WTC11 (cell line): ENCODE results near the gene MGMT. TPM values are rescaled to one million over a fixed set of nuclear protein-coding genes. Genes with fewer than 3 reads are reported as not detected.

ENCODE experiments used
- ATAC-seq: fragments of 200-7000 bp; cut with Tn5 transposase; 2 replicates; pipeline ENCODE4 v1.10.0; 2021; ENCODE audit warnings: mild to moderate bottlenecking, moderate library complexity
- CTCF ChIA-PET: fragments of 300-600 bp; sonication (Branson Sonifier 250); formaldehyde crosslinking; loops from one replicate; lab custom pipeline; 2021; ENCODE audit warnings: antibody characterized with exemption; lab: Charles Lee
- POLR2A ChIA-PET: fragments of 350-600 bp; sonication (Branson Sonifier 250); formaldehyde crosslinking; loops from one replicate; lab custom pipeline; 2021; ENCODE audit warnings: antibody characterized with exemption; lab: Charles Lee
- DNase-seq: peaks from one replicate; pipeline ENCODE4 v3.0.0; 2021; ENCODE audit warnings: low spot score
- H3K27ac Mint-ChIP-seq: 2 replicates; pipeline ENCODE4 v1.8.0; 2021; ENCODE audit warnings: mixed read lengths
- H3K27me3 Mint-ChIP-seq: 2 replicates; pipeline ENCODE4 v1.8.0; 2021; ENCODE audit warnings: low read depth, mild to moderate bottlenecking, moderate library complexity, mixed read lengths
- H3K36me3 Mint-ChIP-seq: 2 replicates; pipeline ENCODE4 v1.8.0; 2021; ENCODE audit warnings: mixed read lengths
- H3K4me1 Mint-ChIP-seq: 2 replicates; pipeline ENCODE4 v1.8.0; 2022; ENCODE audit warnings: mixed read lengths
- H3K4me3 Mint-ChIP-seq: 2 replicates; pipeline ENCODE4 v1.8.0; 2021; ENCODE audit warnings: mild to moderate bottlenecking, moderate library complexity, mixed read lengths
- H3K9me3 Mint-ChIP-seq: 2 replicates; pipeline ENCODE4 v1.8.0; 2021; ENCODE audit warnings: mixed read lengths
- ATF1 ChIP-seq: sonication (generic); formaldehyde crosslinking; IDR thresholded peaks from 2 replicates; pipeline ENCODE4 v1.8.1; 2023; ENCODE audit warnings: mild to moderate bottlenecking, moderate library complexity, missing genetic modification reagents
- CREB1 ChIP-seq: sonication (generic); formaldehyde crosslinking; IDR thresholded peaks from 2 replicates; pipeline ENCODE4 v1.8.0; 2023; ENCODE audit warnings: mild to moderate bottlenecking, missing genetic modification reagents
- FOXJ3 ChIP-seq: sonication (generic); formaldehyde crosslinking; IDR thresholded peaks from 2 replicates; pipeline ENCODE4 v1.9.0; 2021; ENCODE audit warnings: missing genetic modification reagents, mild to moderate bottlenecking, borderline replicate concordance
- FOXK1 ChIP-seq: sonication (generic); formaldehyde crosslinking; IDR thresholded peaks from 2 replicates; pipeline ENCODE4 v1.8.0; 2022; ENCODE audit warnings: mild to moderate bottlenecking, moderate library complexity, missing genetic modification reagents
- MXD4 ChIP-seq: fragments of 250-450 bp; sonication (Bioruptor Pico); IDR thresholded peaks from 2 replicates; pipeline ENCODE4 v1.8.0; 2021; ENCODE audit warnings: mild to moderate bottlenecking, moderate library complexity, borderline replicate concordance
- NFE2L1 ChIP-seq: sonication (generic); formaldehyde crosslinking; IDR thresholded peaks from 2 replicates; pipeline ENCODE4 v1.8.1; 2023; ENCODE audit warnings: missing genetic modification reagents
- NR2C2 ChIP-seq: sonication (generic); formaldehyde crosslinking; IDR thresholded peaks from 2 replicates; pipeline ENCODE4 v1.8.0; 2022; ENCODE audit warnings: mild to moderate bottlenecking, missing genetic modification reagents
- RORB ChIP-seq: fragments of 250-450 bp; sonication (Bioruptor Pico); IDR thresholded peaks from 2 replicates; pipeline ENCODE4 v1.9.0; 2021; ENCODE audit warnings: mild to moderate bottlenecking
- TEAD4 ChIP-seq: sonication (generic); formaldehyde crosslinking; IDR thresholded peaks from 2 replicates; pipeline ENCODE4 v1.8.0; 2022; ENCODE audit warnings: mild to moderate bottlenecking, missing genetic modification reagents
- ZNF121 ChIP-seq: sonication (generic); formaldehyde crosslinking; IDR thresholded peaks from 2 replicates; pipeline ENCODE4 v1.8.0; 2023; ENCODE audit warnings: missing genetic modification reagents
- ZNF671 ChIP-seq: fragments of 250-450 bp; sonication (Bioruptor Pico); IDR thresholded peaks from 2 replicates; pipeline ENCODE4 v1.8.0; 2021; ENCODE audit warnings: mild to moderate bottlenecking
- total RNA-seq: library from RNA; stranded (reverse); gene quantifications from 3 replicates; pipeline ENCODE4 v1.2.3, GENCODE V29; 2021
- TF ChIP-seq, protein P1 (sequence below): fragments of 250-450 bp; sonication (Bioruptor Pico); IDR thresholded peaks from 2 replicates; pipeline ENCODE4 v1.8.0; 2021; ENCODE audit warnings: mild to moderate bottlenecking
- TF ChIP-seq, protein P2 (sequence below): sonication (generic); formaldehyde crosslinking; IDR thresholded peaks from 2 replicates; pipeline ENCODE4 v1.8.0; 2022; ENCODE audit warnings: mild to moderate bottlenecking, missing genetic modification reagents
- TF ChIP-seq, protein P3 (sequence below): sonication (generic); formaldehyde crosslinking; IDR thresholded peaks from 2 replicates; pipeline ENCODE4 v1.8.1; 2023; ENCODE audit warnings: mild to moderate bottlenecking, missing genetic modification reagents
- TF ChIP-seq, protein P4 (sequence below): sonication (generic); formaldehyde crosslinking; IDR thresholded peaks from 2 replicates; pipeline ENCODE4 v1.8.1; 2023; ENCODE audit warnings: mild to moderate bottlenecking, missing genetic modification reagents, borderline replicate concordance
- TF ChIP-seq, protein P5 (sequence below): sonication (generic); formaldehyde crosslinking; IDR thresholded peaks from 2 replicates; pipeline ENCODE4 v1.8.1; 2023; ENCODE audit warnings: mild to moderate bottlenecking, missing genetic modification reagents, moderate library complexity
- TF ChIP-seq, protein P6 (sequence below): sonication (generic); formaldehyde crosslinking; IDR thresholded peaks from 2 replicates; pipeline ENCODE4 v1.8.1; 2022; ENCODE audit warnings: mild to moderate bottlenecking, missing genetic modification reagents, moderate library complexity, borderline replicate concordance
- TF ChIP-seq, protein P7 (sequence below): sonication (generic); formaldehyde crosslinking; IDR thresholded peaks from 2 replicates; pipeline ENCODE4 v1.8.0; 2022; ENCODE audit warnings: missing genetic modification reagents

MGMT gene
- total RNA-seq, 1 experiment from 2014 or later = 11.8 TPM

DNA sequence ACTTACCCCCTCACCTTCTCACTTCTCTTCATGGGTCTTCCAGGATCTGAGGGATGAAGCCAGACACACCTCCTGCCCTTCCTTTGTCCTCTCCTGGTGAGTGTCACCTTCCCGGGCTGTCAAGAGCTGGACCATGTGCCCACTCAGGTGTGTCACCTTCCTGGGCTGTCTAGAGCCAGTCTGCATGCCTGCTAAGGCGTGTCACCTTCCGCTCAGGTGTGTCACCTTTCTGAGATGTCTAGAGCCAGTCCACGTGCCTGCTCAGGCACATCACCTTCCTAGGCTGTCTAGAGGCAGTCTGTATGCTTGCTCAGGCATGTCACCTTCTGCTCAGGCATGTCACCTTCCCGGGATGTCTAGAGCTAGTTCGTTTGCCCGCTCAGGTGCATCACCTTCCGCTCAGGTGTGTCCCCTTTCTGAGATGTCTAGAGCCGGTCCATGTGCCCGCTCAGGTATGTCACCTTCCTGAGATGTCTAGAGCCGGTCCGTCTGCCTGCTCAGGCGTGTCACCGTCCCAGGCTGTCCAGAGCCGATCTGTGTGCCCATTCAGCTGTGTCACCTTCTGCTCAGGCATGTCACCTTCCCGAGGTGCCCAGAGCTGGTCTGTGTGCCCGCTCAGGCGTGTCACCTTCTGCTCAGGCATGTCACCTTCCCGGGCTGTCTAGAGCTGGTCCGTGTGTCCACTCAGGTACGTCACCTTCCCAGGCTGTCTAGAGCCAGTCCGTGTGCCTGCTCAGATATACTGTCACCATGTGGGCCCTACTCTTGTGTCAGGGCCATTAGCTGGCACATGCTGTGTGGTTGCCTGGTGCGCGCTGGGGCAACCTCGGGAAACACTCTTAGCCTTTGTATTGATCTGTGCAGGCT is 251.7 kb downstream of the MGMT start (continued):
- TF ChIP-seq, protein P1, sequence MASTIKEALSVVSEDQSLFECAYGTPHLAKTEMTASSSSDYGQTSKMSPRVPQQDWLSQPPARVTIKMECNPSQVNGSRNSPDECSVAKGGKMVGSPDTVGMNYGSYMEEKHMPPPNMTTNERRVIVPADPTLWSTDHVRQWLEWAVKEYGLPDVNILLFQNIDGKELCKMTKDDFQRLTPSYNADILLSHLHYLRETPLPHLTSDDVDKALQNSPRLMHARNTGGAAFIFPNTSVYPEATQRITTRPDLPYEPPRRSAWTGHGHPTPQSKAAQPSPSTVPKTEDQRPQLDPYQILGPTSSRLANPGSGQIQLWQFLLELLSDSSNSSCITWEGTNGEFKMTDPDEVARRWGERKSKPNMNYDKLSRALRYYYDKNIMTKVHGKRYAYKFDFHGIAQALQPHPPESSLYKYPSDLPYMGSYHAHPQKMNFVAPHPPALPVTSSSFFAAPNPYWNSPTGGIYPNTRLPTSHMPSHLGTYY (CRISPR knock-in tag) = no peak

DNA sequence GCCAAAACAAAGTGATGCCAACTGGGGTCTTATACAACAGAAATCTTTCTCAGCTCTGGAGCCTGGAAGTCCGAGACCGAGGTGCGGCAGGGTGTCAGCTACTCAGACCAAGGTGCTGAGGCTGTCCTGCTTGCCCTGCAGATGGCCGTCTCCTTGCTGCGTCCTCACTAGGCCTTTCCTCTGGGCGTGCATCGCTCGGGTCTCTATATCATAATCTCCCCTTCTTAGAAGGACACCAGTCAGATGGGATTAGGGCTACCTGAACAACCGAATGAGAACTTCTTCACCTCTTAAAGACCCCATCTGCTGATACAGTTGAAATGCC is 252.3 kb downstream of the MGMT start:
- H3K27ac Mint-ChIP-seq = no peak overlapping the region; the same call in 1 of the 2 replicates
- TF ChIP-seq RORB (no peak), CREB1 (CRISPR knock-in tag) (no peak), FOXJ3 (no peak), ZNF121 (no peak), FOXK1 (no peak), NFE2L1 (CRISPR knock-in tag) (no peak), TEAD4 (CRISPR knock-in tag) (no peak), MXD4 (no peak), ZNF671 (CRISPR knock-in tag) (no peak), ATF1 (no peak), NR2C2 (CRISPR knock-in tag) (no peak)
- TF ChIP-seq, protein P2, sequence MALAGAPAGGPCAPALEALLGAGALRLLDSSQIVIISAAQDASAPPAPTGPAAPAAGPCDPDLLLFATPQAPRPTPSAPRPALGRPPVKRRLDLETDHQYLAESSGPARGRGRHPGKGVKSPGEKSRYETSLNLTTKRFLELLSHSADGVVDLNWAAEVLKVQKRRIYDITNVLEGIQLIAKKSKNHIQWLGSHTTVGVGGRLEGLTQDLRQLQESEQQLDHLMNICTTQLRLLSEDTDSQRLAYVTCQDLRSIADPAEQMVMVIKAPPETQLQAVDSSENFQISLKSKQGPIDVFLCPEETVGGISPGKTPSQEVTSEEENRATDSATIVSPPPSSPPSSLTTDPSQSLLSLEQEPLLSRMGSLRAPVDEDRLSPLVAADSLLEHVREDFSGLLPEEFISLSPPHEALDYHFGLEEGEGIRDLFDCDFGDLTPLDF (CRISPR knock-in tag) = no peak
- TF ChIP-seq, protein P3, sequence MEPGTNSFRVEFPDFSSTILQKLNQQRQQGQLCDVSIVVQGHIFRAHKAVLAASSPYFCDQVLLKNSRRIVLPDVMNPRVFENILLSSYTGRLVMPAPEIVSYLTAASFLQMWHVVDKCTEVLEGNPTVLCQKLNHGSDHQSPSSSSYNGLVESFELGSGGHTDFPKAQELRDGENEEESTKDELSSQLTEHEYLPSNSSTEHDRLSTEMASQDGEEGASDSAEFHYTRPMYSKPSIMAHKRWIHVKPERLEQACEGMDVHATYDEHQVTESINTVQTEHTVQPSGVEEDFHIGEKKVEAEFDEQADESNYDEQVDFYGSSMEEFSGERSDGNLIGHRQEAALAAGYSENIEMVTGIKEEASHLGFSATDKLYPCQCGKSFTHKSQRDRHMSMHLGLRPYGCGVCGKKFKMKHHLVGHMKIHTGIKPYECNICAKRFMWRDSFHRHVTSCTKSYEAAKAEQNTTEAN (CRISPR knock-in tag) = no peak
- TF ChIP-seq, protein P4, sequence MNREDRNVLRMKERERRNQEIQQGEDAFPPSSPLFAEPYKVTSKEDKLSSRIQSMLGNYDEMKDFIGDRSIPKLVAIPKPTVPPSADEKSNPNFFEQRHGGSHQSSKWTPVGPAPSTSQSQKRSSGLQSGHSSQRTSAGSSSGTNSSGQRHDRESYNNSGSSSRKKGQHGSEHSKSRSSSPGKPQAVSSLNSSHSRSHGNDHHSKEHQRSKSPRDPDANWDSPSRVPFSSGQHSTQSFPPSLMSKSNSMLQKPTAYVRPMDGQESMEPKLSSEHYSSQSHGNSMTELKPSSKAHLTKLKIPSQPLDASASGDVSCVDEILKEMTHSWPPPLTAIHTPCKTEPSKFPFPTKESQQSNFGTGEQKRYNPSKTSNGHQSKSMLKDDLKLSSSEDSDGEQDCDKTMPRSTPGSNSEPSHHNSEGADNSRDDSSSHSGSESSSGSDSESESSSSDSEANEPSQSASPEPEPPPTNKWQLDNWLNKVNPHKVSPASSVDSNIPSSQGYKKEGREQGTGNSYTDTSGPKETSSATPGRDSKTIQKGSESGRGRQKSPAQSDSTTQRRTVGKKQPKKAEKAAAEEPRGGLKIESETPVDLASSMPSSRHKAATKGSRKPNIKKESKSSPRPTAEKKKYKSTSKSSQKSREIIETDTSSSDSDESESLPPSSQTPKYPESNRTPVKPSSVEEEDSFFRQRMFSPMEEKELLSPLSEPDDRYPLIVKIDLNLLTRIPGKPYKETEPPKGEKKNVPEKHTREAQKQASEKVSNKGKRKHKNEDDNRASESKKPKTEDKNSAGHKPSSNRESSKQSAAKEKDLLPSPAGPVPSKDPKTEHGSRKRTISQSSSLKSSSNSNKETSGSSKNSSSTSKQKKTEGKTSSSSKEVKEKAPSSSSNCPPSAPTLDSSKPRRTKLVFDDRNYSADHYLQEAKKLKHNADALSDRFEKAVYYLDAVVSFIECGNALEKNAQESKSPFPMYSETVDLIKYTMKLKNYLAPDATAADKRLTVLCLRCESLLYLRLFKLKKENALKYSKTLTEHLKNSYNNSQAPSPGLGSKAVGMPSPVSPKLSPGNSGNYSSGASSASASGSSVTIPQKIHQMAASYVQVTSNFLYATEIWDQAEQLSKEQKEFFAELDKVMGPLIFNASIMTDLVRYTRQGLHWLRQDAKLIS (CRISPR knock-in tag) = no peak
- TF ChIP-seq, protein P5, sequence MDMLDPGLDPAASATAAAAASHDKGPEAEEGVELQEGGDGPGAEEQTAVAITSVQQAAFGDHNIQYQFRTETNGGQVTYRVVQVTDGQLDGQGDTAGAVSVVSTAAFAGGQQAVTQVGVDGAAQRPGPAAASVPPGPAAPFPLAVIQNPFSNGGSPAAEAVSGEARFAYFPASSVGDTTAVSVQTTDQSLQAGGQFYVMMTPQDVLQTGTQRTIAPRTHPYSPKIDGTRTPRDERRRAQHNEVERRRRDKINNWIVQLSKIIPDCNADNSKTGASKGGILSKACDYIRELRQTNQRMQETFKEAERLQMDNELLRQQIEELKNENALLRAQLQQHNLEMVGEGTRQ (CRISPR knock-in tag) = no peak
- TF ChIP-seq, protein P6, sequence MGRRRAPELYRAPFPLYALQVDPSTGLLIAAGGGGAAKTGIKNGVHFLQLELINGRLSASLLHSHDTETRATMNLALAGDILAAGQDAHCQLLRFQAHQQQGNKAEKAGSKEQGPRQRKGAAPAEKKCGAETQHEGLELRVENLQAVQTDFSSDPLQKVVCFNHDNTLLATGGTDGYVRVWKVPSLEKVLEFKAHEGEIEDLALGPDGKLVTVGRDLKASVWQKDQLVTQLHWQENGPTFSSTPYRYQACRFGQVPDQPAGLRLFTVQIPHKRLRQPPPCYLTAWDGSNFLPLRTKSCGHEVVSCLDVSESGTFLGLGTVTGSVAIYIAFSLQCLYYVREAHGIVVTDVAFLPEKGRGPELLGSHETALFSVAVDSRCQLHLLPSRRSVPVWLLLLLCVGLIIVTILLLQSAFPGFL (CRISPR knock-in tag) = no peak
- TF ChIP-seq, protein P7, sequence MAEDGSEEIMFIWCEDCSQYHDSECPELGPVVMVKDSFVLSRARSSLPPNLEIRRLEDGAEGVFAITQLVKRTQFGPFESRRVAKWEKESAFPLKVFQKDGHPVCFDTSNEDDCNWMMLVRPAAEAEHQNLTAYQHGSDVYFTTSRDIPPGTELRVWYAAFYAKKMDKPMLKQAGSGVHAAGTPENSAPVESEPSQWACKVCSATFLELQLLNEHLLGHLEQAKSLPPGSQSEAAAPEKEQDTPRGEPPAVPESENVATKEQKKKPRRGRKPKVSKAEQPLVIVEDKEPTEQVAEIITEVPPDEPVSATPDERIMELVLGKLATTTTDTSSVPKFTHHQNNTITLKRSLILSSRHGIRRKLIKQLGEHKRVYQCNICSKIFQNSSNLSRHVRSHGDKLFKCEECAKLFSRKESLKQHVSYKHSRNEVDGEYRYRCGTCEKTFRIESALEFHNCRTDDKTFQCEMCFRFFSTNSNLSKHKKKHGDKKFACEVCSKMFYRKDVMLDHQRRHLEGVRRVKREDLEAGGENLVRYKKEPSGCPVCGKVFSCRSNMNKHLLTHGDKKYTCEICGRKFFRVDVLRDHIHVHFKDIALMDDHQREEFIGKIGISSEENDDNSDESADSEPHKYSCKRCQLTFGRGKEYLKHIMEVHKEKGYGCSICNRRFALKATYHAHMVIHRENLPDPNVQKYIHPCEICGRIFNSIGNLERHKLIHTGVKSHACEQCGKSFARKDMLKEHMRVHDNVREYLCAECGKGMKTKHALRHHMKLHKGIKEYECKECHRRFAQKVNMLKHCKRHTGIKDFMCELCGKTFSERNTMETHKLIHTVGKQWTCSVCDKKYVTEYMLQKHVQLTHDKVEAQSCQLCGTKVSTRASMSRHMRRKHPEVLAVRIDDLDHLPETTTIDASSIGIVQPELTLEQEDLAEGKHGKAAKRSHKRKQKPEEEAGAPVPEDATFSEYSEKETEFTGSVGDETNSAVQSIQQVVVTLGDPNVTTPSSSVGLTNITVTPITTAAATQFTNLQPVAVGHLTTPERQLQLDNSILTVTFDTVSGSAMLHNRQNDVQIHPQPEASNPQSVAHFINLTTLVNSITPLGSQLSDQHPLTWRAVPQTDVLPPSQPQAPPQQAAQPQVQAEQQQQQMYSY (CRISPR knock-in tag) = no peak

More for the DNA sequence above, 252.3 kb downstream of the MGMT start:
- POLR2A ChIA-PET = no interaction called here
- H3K4me1 Mint-ChIP-seq = peaks cover 13% of the 10 kb centered on the region
- no peak overlapping the region for H3K4me3 Mint-ChIP-seq
- ATAC-seq (no peak), DNase-seq (no peak)
- peaks cover 10% of the 10 kb centered on the region for H3K9me3 Mint-ChIP-seq
- CTCF ChIA-PET = no interaction called here
- H3K27me3 Mint-ChIP-seq = no peaks in the 10 kb centered on the region
- peaks cover 8% of the 10 kb centered on the region for H3K36me3 Mint-ChIP-seq
